HepG2 (cell line): ENCODE measurements around the gene FGD2.

Experiments used
- GFI1 ChIP-seq: sonication (generic); formaldehyde crosslinking; IDR thresholded peaks from 2 replicates; pipeline ENCODE4 v1.5.0; 2020; ENCODE audit warnings: missing genetic modification reagents, mild to moderate bottlenecking, borderline replicate concordance
- REST ChIP-seq, 2 experiments: IDR thresholded peaks; 2 replicates each; pipeline ENCODE4 v1.6.1; 2011 to 2012; ENCODE audit warnings: low read length in 2 of 2, borderline replicate concordance in 1 of 2, low read depth in 1 of 2, mild to moderate bottlenecking in 1 of 2, moderate library complexity in 1 of 2
- ZBTB21 ChIP-seq: sonication (generic); formaldehyde crosslinking; IDR thresholded peaks from 2 replicates; pipeline ENCODE4 v1.4.0; 2020; ENCODE audit warnings: missing genetic modification reagents

GRCh38 chr6:36985417-36985807, 20.0 kb upstream of the FGD2 start:
- TF ChIP-seq REST (IDR thresholded peaks at IDR 0.05; ENCODE audit: borderline replicate concordance in 1 of 2, low read depth in 1 of 2, low read length in 2 of 2), result no peak
- no peak for TF ChIP-seq ZBTB21 (CRISPR knock-in tag)
- no peak for TF ChIP-seq GFI1
